ACHN (cell line): ENCODE measurements around the gene DLG2.
"Not testable (repeated sequence)": the region's sequence is repeated elsewhere in the genome, so short reads cannot be mapped to it uniquely, and the experiment has no call there.

Source experiments
- DNase-seq: peaks from one replicate; pipeline ENCODE4 v3.0.0-alpha.2; 2015
- in situ Hi-C: cut with HindIII; loops from 2 replicates; pipeline ENCODE4 v1.10.0; 2017; ENCODE audit warnings: low sequenced_read_pairs, low pct_ligation_motif_present, low pct_unique_long_range_greater_than_20kb

Gene DLG2

DNA sequence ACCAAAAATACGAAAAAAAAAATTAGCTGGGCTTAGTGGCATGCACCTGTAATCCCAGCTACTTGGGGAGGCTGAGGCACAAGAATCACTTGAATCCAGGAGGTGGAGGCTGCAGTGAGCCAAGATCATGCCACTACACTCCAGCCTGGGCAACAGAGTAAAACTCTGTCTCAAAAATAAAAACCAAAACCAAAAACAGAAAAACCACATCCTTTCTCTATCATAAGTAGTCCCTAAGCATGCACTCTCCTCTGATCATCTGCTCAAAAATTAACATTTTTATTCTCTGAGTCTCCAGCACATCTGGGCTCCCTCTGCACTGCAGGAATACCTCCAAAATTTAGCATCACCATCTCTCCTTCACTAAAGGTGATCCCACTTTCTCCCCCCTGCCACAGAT, 516.9 kb downstream of the DLG2 start:
- DNase-seq, in situ Hi-C loops: not testable (repeated sequence)

DNA sequence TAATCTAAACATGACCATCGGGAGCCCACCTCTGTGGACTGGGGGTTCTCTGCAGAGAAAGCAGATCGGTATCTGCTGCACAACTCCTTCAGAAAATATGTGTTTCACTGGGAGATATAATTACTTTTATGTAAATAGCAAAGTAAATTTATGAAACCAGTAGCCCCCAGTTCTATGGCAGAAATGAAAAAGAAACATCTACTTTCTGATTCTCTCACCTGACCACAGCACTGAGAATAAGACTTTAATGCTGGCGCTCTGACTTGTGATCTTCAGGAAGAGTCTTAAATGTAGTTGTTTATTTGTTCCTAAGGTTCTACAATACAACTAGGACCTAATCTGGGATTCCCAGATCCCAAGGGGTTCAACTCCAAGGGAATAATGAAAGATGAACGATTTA, 518.0 kb downstream of the DLG2 start:
- no peak for DNase-seq
- in situ Hi-C loops = no loop called here

DNA sequence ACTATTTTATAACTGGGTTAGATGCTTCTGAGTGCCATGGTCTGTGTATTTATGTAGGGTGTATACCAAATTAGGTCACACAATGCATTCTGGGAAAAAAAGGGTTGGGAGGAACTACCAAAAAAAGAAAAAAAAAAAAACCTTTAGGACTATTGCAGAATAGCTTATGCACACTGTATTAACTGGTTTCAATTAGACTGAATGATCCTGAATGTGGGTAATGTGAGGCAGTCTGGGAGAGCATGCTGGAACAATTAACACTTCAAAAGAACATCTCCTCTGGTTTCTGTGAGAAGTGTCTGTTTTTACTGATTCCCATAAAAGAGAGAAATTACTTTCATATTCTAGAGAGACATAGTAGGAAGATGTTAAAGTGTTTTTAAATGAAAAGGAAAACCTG, 521.3 kb downstream of the DLG2 start:
- no peak for DNase-seq
- in situ Hi-C loops = no loop called here

DNA sequence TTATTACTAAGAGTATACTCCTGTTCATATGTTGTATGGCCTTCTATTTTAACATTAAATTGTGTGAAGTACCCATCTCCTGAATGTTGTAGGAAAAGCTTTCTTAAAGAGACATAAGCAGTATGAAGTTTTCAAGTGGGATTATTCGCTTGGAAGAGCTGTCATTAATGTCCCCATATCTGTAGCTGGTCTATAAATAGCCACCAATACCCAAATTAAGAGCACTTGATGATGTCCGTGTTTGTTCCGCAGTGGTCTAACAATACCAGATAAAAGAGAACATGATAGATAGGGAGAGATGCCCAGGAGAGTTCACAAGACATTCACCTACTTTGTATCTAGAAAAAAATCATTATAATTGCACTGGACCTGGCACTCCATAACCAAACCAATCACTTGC, 527.6 kb downstream of the DLG2 start:
- in situ Hi-C loops = no loop called here

DNA sequence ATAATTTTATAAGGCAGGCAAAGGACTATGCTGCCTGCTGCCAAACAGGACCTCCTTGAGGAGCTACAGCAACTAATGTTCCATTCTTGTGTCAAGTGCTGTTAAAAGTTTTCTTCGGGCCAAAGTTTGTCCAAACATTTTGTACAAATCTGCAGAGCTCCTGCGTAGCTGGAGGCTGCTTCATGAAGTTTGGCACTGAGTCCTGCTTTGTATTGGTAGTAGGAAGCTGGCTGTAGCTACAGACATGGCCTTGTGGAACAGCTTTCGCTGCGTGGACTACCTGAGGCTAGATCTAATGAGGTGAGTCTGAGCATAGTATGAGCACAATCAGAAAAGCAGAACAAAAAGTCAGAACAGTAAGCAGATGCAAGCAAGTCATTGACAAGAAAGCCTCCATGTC, 528.1 kb downstream of the DLG2 start:
- DNase-seq = no peak
- in situ Hi-C loops = no loop called here

More for the DNA sequence above, 527.6 kb downstream of the DLG2 start:
- DNase-seq = no peak

DNA sequence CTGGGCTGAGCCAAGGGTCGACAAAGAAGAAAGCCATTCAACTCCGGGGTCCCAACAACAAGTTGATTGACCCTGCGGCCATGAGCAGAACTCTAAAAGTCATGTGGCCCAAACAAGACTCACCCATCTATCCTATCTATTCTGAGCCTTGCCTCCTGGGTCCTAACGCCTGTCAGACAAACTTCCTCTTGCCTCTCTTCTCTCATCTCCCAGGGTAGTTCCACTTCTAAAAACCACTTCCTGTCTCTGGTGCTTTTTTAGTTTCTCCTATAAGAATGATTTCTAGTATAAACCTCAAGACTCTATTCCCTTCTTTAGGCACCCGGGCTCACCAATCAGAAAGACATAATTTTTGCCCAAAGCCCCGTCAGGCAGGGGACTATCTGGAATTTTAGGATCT, 530.2 kb downstream of the DLG2 start:
- no peak for DNase-seq
- in situ Hi-C loops = no loop called here

DNA sequence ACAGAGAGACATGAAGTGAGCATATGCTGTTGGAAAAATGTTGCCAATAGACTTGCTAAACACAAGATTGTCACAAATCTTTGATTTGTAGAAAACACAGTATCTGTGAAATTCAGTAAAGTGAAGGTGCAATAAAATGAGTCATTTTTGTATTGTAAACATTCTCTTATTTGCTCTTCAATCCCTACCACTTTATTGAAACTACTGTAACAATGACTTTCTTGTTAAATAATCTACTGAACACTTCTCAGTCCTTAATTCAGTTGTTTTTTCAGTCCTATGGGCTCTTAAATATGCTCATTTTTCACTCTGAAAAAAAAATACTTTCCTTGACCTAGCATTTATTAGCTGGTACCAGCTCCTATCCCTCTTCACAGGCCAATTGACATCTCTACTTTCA, 531.9 kb downstream of the DLG2 start:
- DNase-seq = no peak
- in situ Hi-C loops = no loop called here

DNA sequence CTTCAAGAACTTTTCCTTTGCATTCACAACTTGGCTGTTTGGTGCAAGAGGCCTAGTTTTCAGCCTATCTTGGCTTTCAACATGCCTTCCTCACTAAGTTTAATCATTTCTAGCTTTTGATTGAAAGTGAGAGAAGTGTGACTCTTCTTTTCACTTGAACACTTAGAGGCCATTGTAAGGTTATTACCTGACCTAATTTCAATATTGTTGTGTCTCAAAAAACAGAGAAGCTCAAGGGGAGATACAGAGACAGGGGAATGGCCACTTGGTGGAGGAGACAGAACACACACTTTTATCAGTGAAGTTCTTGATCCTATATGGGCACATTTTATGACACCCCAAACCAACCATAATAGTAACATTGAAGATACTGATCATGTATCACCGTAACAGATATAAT, 532.3 kb downstream of the DLG2 start:
- in situ Hi-C loops = no loop called here
- DNase-seq = no peak

DNA sequence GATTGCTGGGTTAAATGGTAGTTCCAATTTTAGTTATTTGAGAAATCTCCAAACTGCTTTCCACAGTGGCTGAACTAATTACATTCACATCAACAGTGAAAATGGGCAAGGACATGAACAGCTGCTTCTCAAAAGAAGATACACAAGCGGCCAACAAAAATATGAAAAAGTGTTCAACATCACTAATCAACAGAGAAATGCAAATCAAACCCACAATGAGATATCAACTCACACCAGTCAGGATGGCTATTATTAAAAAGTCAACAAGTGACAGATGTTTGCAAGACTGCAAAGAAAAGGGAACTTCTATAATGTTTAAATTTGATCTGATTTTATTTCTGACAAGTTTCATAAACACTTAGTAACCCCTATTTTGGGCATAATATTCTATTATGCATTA, 537.5 kb downstream of the DLG2 start:
- in situ Hi-C loops = no loop called here
- DNase-seq = no peak

DNA sequence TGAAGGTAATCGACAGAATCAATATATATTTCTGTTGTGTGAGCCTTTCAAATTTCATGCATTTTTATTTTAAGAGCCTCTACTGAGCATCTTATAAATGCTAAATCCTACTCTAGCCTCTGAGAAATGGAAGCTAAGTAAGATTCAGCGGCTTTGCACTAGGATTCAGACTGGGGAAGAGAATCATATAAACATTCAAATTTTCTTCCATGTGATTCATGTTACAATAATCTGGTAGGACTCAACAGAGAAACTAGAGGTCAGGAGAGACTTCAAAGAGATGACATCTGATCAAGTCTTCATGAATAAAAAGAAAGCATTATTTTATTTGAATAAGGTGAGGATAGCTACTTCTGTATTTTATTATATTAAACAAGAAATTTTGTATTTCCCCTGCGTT, 538.9 kb downstream of the DLG2 start:
- no peak for DNase-seq
- in situ Hi-C loops = no loop called here

DNA sequence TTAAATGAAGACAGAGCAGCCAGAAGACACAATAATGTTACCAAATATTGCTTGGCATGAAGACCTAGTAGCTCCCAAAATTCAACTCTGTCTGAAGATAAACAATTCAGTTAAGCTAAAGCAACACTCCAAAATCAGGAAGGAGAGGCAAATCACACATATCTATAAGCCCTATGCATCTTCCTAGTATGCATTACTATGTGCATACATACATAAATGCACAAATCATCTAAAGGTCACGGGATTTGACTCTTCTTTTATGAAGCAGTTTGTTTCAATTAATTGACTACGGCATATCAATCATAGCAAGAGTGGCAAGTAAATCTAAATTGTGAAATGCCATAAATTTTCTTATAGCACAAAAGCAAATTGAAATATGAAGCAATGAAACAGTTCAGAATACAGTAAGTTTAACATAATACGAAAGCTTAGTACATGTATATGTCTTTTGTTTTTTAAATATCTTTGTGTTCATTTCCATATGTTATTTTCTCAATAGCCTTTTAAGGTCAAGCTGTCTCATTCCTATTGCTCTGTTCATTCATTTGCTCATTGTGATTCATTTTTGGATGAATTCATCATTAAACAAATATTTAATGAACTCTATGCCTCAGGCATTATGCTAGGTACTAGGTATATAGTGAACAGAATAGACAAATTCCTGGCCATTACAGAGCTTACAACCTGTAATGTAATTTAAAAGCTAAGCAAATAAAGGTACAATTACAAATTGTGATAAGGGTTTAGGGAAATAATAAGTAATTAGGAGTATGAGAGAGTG, 540.5 kb downstream of the DLG2 start:
- DNase-seq = no peak

DNA sequence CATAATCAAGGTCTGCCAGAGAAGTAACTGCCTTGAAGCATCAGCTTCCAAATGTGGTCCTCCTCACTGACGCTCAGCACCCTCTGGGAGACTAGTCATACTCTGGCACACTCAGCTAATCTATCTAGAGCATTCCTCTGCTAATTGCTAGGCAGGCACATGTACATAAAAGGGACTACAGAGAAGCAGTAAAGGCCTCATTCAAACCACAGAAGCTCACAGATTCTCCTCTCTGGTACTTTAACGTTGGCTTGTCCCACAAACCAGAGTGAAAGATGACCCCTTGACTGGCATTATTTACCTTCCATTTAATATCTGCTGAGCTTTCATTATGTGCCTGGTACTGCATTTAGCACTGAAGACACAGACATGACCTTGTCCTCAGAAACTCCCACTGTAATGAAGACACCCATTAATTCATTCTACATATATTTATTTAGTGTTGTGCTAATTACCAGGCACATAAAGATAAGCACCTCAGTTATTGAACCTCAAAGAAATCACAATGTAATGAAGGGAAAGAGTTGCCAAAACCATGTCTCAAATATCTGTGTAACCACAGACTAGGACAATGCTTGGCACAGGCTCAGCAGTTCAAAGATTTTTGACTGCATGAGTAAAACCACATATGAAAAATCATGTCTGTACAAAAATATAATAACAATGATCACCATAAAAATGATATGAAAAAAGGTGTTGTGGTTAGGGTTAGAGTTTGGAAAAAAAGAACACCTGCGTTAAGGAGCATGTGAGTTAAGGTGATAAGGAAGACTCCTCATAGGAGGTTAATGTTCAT, 550.4 kb downstream of the DLG2 start:
- in situ Hi-C loops = no loop called here
- DNase-seq = no peak

More for the DNA sequence above, 540.5 kb downstream of the DLG2 start:
- in situ Hi-C loops = no loop called here

DNA sequence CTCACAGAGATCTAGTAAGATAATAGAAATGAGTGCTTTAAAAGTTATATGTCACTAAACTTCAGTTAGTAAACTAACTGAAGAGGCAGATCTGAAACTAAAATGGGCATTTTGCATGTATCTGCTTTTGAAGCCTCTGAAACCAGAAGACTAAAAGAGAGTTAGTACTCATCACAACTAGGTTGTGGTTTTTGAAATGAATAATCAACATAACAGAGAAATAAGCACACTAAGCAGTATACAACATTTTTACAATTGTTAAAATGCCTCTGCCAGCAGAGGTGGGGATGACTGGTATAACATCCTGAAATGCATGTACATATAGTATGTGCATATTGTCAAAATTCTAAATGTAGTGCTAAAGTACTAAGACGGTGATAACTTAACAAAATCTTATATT, 564.5 kb downstream of the DLG2 start:
- DNase-seq = no peak
- in situ Hi-C loops = no loop called here

DNA sequence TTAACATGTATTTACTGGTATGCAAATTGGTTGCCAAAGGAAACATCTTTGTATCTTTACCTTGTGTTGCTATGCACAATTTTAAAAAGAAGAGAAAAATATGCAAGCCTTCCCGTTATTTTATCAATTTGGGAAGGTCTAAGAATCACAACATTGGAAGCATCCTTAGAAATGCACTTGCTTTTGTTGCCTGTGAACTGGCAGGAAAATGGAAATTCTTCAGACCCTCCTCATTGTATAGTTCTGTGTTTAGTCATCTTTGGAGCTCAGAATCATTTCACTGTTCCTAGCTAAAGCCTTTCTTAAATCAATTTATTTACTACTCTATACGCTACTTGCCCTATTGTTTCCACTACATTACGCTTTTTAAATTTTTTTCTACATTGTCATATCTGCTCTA, 574.5 kb downstream of the DLG2 start:
- in situ Hi-C loops = no loop called here
- no peak for DNase-seq

DNA sequence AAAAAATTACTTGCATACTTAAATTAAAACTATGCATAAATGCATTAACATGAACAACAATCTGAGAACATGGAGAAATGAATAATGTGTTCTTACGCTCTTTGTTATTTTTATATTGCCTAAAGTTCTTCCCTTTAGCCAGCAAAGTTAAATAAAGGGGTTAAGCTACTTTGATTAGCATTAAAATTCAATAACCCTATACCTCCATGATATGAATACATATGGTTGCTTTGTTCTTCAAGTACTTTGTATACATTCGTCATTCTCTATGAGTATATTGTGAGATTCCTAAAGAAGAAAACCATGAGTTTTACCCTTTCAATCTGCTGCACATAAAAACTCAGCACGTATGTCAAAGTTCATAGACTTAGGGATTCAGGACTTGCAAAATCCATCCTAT, 578.3 kb downstream of the DLG2 start:
- in situ Hi-C loops = no loop called here
- DNase-seq = no peak

DNA sequence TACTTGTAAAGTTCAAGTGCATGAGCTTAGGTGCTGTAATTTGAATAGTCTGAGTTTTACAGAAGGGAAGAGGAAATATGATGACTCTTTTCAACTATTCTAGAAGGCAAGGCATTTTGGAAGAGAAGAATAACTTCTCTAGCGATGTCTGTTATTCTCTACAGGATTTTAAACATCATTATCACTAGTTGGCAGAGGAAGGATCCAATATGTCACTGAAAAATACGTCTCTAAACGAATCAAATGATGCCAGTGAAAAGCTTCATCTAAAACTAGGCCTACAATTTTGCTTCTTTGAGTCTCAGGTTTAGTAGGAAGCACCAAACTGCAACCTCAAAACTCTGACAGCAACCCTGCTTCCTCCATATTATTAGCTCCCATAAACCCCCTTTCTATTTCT, 581.4 kb downstream of the DLG2 start:
- in situ Hi-C loops = no loop called here
- no peak for DNase-seq

DNA sequence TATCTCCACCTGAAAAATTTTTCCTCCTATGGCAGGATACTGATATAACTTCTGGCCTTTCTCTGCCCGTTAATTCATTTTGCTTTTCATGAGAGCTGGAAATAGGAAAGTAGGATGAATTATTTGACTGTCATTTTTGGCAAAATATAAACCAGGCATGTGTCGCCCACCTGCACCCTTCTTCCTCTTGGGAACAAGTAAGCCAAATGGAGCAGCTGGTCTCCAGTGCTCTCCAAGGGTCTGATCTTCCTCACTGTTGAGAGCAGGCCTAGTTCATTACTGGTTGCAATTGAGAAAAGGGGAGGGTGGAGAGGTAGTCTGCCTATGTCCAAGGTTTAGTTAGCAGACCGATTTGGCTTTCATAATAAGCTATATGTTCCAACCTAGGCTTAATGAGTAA, 582.2 kb downstream of the DLG2 start:
- no peak for DNase-seq
- in situ Hi-C loops = no loop called here

DNA sequence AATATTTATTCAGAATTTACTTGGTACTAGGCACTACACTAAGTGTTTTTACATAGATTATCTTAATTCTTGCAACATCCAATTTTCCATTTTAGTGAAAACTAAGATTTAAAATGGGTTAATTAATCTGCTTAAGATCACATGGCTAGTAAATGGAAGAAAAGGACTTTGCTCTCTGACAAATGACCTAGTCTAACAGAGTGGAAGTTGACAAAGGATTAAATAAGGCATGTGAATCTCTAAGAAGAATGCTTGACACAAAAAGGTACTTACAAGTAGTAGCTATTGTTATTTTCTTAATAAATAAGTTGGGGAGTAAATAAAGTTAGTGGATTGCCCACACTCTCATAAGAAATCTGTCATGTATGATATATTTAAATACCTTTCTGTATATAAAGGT, 584.8 kb downstream of the DLG2 start:
- no peak for DNase-seq
- in situ Hi-C loops = no loop called here

DNA sequence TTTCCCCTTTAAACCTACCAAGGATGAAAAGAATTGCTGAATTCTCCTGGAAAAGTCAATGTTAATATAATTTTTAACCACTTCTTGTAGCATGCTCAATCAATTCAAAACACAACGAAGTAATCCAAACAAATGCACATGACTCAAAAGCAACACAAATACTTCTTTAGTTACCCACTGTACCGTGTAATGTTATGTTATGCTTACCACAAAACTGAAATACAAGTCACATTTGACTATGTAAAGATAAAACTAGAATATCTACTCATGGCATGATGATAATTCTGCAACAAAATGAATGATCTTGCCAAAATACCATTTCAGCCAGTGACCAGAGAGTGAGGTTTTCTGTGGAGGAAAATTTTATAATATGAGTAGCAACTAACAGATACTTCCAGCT, 587.0 kb downstream of the DLG2 start:
- in situ Hi-C loops = no loop called here
- DNase-seq = no peak

DNA sequence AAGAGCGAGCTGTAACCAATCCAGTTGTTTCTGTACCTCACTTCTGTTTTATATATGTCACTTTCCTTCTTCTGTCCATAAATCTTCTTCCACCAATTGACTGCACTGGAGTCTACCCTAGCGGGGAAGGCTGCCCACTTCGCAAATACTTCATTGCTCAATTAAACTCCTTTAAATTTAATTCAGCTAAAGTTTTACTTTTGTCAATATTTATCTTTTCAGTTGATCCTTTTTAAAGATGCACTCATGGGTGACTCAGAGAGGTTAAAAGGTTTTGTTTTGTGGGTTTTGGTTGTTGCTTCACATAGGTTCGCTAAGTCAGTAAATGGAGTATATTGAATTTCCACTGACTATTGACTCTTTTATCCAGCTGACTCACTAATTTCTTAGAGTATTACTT, 597.2 kb downstream of the DLG2 start:
- DNase-seq = no peak
- in situ Hi-C loops = no loop called here
